Liver (tissue), 9 donors: ENCODE results near the gene RPS6KA3. TPM values are rescaled to one million over a fixed set of nuclear protein-coding genes. Genes with fewer than 3 reads are reported as not detected.

Experiments used
- DNase-seq: peaks from one replicate; pipeline ENCODE4 v3.0.0-alpha.2; 2017; ENCODE audit warnings: low spot score
- H3K27ac ChIP-seq, 2 donors: one replicate each; pipeline ENCODE4 v1.7.0; 2013; ENCODE audit warnings: inconsistent platforms in 2 of 2, low read length in 2 of 2, control low read depth in 1 of 2, low read depth in 1 of 2, mild to moderate bottlenecking in 1 of 2
- H3K27me3 ChIP-seq, 4 donors: one replicate each; pipeline versions ENCODE4 v1.6.1 to v1.7.0; 2013; ENCODE audit warnings: low read length in 3 of 4, inconsistent platforms in 1 of 4, mild to moderate bottlenecking in 1 of 4, moderate library complexity in 1 of 4; ENCODE audit not compliant: control insufficient read depth in 4 of 4, insufficient read depth in 4 of 4
- H3K36me3 ChIP-seq, 4 donors: one replicate each; pipeline versions ENCODE4 v1.6.1 to v1.7.0; 2013; ENCODE audit warnings: low read length in 3 of 4, mild to moderate bottlenecking in 3 of 4, low read depth in 1 of 4, moderate library complexity in 1 of 4; ENCODE audit not compliant: control insufficient read depth in 4 of 4, insufficient read depth in 3 of 4
- H3K4me1 ChIP-seq, 4 donors: one replicate each; pipeline versions ENCODE4 v1.6.1 to v1.7.0; 2013; ENCODE audit warnings: low read length in 3 of 4, mild to moderate bottlenecking in 3 of 4, moderate library complexity in 1 of 4; ENCODE audit not compliant: control insufficient read depth in 4 of 4, insufficient read depth in 4 of 4
- H3K4me3 ChIP-seq, 3 donors: one replicate each; pipeline versions ENCODE4 v1.6.1 to v1.7.0; 2013; ENCODE audit warnings: low read length in 3 of 3, control low read depth in 1 of 3, low read depth in 1 of 3, mild to moderate bottlenecking in 1 of 3
- H3K9ac ChIP-seq, 2 donors: one replicate each; pipeline ENCODE4 v1.7.0; 2013; ENCODE audit warnings: low read length in 2 of 2, mild to moderate bottlenecking in 2 of 2, moderate library complexity in 2 of 2, control low read depth in 1 of 2, low read depth in 1 of 2
- H3K9me3 ChIP-seq, 4 donors: one replicate each; pipeline versions ENCODE4 v1.6.1 to v1.7.0; 2013; ENCODE audit warnings: low read length in 3 of 4; ENCODE audit not compliant: control insufficient read depth in 4 of 4
- EGR1 ChIP-seq, 2 donors: IDR thresholded peaks; 2 replicates each; pipeline ENCODE4 v1.6.1; 2016 to 2018; ENCODE audit warnings: antibody characterized with exemption in 2 of 2, low read depth in 2 of 2
- FOXA1 ChIP-seq: IDR thresholded peaks from 2 replicates; pipeline ENCODE4 v1.6.1; 2016; ENCODE audit warnings: antibody characterized with exemption
- GABPA ChIP-seq, 2 donors: IDR thresholded peaks in 1 of 2; conservative IDR thresholded peaks in 1 of 2; 2 replicates each; pipeline ENCODE4 v1.6.1; 2016; ENCODE audit warnings: antibody characterized with exemption in 2 of 2, mild to moderate bottlenecking in 1 of 2, moderate library complexity in 1 of 2
- HNF4A ChIP-seq, 2 donors: conservative IDR thresholded peaks; 2 replicates each; pipeline ENCODE4 v1.6.1; 2016; ENCODE audit warnings: antibody characterized with exemption in 2 of 2, mild to moderate bottlenecking in 2 of 2
- HNF4G ChIP-seq: IDR thresholded peaks from 2 replicates; pipeline ENCODE4 v1.6.1; 2016; ENCODE audit warnings: antibody characterized with exemption
- JUND ChIP-seq, 2 donors: IDR thresholded peaks; 2 replicates each; pipeline ENCODE4 v1.6.1; 2016; ENCODE audit warnings: antibody characterized with exemption in 2 of 2
- NR2F2 ChIP-seq: IDR thresholded peaks from 2 replicates; pipeline ENCODE4 v1.6.1; 2016; ENCODE audit warnings: antibody characterized with exemption
- RAD21 ChIP-seq, 2 donors: IDR thresholded peaks; 2 replicates each; pipeline ENCODE4 v1.6.1; 2016; ENCODE audit warnings: antibody characterized with exemption in 2 of 2, mild to moderate bottlenecking in 2 of 2
- RXRA ChIP-seq, 2 donors: IDR thresholded peaks; 2 replicates each; pipeline ENCODE4 v1.6.1; 2017 to 2018; ENCODE audit warnings: antibody characterized with exemption in 2 of 2, mild to moderate bottlenecking in 1 of 2
- SP1 ChIP-seq: IDR thresholded peaks from 2 replicates; pipeline ENCODE4 v1.6.1; 2018; ENCODE audit warnings: antibody characterized with exemption, mild to moderate bottlenecking
- TAF1 ChIP-seq: conservative IDR thresholded peaks from 2 replicates; pipeline ENCODE4 v1.6.1; 2016; ENCODE audit warnings: antibody characterized with exemption, mild to moderate bottlenecking
- YY1 ChIP-seq: IDR thresholded peaks from 2 replicates; pipeline ENCODE4 v1.6.1; 2016; ENCODE audit warnings: antibody characterized with exemption, mild to moderate bottlenecking
- WGBS: extraction: QIAGEN DNeasy Blood & Tissue Kit; methylation state at CpG from one replicate; pipeline ENCODE4 v1.1.7; 2013; 5-methylcytosine and 5-hydroxymethylcytosine counted together
- polyA plus RNA-seq, 2 donors: library from polyadenylated mRNA; stranded (reverse) in 1 of 2; unstranded in 1 of 2; fragments of 200-250 nt in 1 of 2; fragments of >200 nt in 1 of 2; fragmentation: Nextera tagmentation in 1 of 2; extraction: Ambion mirVana in 1 of 2; gene quantifications; one replicate each; pipeline versions ENCODE4 v1.2.1 to v1.2.3, GENCODE V29; 2013 to 2015
- total RNA-seq, 2 donors: library from RNA; depleted of rRNA; stranded (reverse); fragments of >200 nt; gene quantifications; one replicate each; pipeline ENCODE4 v1.2.3, GENCODE V29; 2014
- TF ChIP-seq, protein P1 (sequence below): fragments of 150-350 bp; IDR thresholded peaks from 2 replicates; pipeline ENCODE4 v1.5.1; 2017; ENCODE audit warnings: improper control_type of control experiment, low read depth, low read length; ENCODE audit not compliant: missing input control
- TF ChIP-seq, protein P2 (sequence below): IDR thresholded peaks from 2 replicates; pipeline ENCODE4 v1.6.1; 2016; ENCODE audit warnings: antibody characterized with exemption
- TF ChIP-seq, protein P3 (sequence below): IDR thresholded peaks from 2 replicates; pipeline ENCODE4 v1.6.1; 2016; ENCODE audit warnings: antibody characterized with exemption
- TF ChIP-seq, protein P4 (sequence below): IDR thresholded peaks from 2 replicates; pipeline ENCODE4 v1.6.1; 2016; ENCODE audit warnings: antibody characterized with exemption, mild to moderate bottlenecking
- donor health status: healthy.
- donor health status: healthy.
- donor health status: healthy.
- donor health status: healthy.
- donor health status: healthy.

The RPS6KA3 gene
- total and polyA plus RNA-seq, 4 donors: 11.1 to 69.7 (median 38.8) TPM

DNA sequence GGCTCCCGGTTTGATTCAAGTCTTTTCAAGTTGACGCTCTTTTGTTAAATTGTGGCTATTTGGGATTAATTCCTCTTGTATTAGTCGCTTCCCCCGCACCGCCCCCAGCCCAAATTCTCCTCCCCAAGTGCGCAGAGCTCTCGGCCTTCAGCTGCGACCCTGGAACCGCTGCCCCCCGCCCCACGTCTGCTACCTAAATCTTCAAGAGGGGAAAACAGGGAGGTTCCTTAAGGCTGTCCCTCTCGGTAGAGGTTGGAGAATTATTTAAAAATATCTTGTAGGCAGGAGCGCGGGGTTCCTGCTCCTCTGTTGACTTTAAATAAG, 860 bp upstream of the RPS6KA3 start:
- H3K36me3 ChIP-seq: no peaks in the 10 kb centered on the region
- TF ChIP-seq, protein P1, sequence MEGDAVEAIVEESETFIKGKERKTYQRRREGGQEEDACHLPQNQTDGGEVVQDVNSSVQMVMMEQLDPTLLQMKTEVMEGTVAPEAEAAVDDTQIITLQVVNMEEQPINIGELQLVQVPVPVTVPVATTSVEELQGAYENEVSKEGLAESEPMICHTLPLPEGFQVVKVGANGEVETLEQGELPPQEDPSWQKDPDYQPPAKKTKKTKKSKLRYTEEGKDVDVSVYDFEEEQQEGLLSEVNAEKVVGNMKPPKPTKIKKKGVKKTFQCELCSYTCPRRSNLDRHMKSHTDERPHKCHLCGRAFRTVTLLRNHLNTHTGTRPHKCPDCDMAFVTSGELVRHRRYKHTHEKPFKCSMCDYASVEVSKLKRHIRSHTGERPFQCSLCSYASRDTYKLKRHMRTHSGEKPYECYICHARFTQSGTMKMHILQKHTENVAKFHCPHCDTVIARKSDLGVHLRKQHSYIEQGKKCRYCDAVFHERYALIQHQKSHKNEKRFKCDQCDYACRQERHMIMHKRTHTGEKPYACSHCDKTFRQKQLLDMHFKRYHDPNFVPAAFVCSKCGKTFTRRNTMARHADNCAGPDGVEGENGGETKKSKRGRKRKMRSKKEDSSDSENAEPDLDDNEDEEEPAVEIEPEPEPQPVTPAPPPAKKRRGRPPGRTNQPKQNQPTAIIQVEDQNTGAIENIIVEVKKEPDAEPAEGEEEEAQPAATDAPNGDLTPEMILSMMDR: no peak
- TF ChIP-seq SP1 (no peak), TAF1 (no peak), RXRA (IDR thresholded peaks at IDR 0.05) (no peak), YY1 (no peak), EGR1 (IDR thresholded peaks at IDR 0.05; ENCODE audit: low read depth in 2 of 2) (no peak), JUND (IDR thresholded peaks at IDR 0.05) (no peak)
- H3K4me1 ChIP-seq: no peaks in the 10 kb centered on the region
- H3K27me3 ChIP-seq: no peaks in the 10 kb centered on the region
- no peak for DNase-seq
- under 1% methylated on average over 14 of the region's 14 CpGs for WGBS
- H3K27ac ChIP-seq: peak overlapping the region; percentile 61 to 68
- H3K9ac ChIP-seq: peak overlapping the region in 1 of 2 donors; percentile 23
- peak overlapping the region; percentile 61 to 75 (median 71) for H3K4me3 ChIP-seq
- H3K9me3 ChIP-seq: no peaks in the 10 kb centered on the region

DNA sequence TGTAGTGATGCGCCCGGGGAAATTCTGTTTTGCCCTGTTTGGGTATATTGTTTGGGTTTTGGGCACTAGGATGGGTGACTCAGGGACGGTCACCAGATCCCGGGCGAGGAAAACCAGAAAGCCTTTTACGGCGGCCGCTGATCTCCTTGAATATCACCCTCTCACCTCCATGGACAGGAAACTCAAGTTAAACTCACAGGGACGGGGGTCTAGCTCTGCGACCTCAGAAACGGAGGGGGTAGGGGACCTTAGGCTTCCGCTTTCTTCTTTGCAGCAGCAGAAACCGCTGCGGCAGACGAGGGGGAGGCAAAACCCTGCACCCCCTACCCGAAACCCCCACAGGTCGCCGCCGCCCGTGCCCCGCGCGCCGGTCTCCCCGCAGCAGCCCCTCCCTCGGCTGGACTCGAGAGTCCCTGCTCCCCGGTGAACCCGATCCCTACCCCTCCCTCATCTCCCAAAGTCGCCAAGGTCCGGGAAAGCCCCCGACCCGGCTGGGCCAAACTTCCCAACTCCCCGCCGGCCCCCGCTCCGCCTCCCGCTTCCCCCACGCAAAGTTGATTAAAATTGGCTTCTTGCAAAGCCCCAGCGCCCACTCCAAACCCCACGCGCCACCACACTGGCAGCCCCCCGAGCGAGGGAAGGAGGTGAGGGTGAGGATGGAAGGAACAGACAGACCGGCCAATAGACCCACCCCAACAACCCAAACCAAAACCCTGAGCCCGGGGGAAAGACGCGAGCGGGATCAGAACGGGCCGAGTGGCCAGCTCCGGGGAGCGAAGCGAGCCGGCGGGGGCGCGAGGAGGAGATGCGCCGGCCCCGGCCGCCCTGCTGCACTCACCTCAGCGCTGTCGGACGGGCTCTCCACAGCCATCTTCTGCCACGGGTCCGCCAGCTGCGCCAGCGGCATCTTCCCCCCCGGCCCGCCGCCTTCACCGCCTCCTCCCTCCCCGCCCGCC, 705 bp downstream of the RPS6KA3 start:
- peak overlapping the region; percentile 52 to 87 for H3K9ac ChIP-seq
- H3K9me3 ChIP-seq: no peaks in the 10 kb centered on the region
- TF ChIP-seq, protein P2, sequence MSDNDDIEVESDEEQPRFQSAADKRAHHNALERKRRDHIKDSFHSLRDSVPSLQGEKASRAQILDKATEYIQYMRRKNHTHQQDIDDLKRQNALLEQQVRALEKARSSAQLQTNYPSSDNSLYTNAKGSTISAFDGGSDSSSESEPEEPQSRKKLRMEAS: no peak
- no peak for TF ChIP-seq TAF1
- TF ChIP-seq GABPA (IDR thresholded peaks at IDR 0.05 in 1 of 2, conservative IDR thresholded peaks at IDR 0.05 in 1 of 2): no peak
- TF ChIP-seq NR2F2: no peak
- no peak for TF ChIP-seq FOXA1
- no peak for TF ChIP-seq EGR1 (IDR thresholded peaks at IDR 0.05; ENCODE audit: low read depth in 2 of 2)
- no peak for TF ChIP-seq JUND (IDR thresholded peaks at IDR 0.05)
- no peak for TF ChIP-seq RXRA (IDR thresholded peaks at IDR 0.05)
- TF ChIP-seq HNF4A (conservative IDR thresholded peaks at IDR 0.05): no peak
- no peak for TF ChIP-seq SP1
- no peak for TF ChIP-seq HNF4G
- TF ChIP-seq, protein P1: no peak
- TF ChIP-seq, protein P3, sequence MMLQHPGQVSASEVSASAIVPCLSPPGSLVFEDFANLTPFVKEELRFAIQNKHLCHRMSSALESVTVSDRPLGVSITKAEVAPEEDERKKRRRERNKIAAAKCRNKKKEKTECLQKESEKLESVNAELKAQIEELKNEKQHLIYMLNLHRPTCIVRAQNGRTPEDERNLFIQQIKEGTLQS: no peak
- TF ChIP-seq RAD21 (IDR thresholded peaks at IDR 0.05): no peak
- no peak for TF ChIP-seq YY1
- TF ChIP-seq, protein P4, sequence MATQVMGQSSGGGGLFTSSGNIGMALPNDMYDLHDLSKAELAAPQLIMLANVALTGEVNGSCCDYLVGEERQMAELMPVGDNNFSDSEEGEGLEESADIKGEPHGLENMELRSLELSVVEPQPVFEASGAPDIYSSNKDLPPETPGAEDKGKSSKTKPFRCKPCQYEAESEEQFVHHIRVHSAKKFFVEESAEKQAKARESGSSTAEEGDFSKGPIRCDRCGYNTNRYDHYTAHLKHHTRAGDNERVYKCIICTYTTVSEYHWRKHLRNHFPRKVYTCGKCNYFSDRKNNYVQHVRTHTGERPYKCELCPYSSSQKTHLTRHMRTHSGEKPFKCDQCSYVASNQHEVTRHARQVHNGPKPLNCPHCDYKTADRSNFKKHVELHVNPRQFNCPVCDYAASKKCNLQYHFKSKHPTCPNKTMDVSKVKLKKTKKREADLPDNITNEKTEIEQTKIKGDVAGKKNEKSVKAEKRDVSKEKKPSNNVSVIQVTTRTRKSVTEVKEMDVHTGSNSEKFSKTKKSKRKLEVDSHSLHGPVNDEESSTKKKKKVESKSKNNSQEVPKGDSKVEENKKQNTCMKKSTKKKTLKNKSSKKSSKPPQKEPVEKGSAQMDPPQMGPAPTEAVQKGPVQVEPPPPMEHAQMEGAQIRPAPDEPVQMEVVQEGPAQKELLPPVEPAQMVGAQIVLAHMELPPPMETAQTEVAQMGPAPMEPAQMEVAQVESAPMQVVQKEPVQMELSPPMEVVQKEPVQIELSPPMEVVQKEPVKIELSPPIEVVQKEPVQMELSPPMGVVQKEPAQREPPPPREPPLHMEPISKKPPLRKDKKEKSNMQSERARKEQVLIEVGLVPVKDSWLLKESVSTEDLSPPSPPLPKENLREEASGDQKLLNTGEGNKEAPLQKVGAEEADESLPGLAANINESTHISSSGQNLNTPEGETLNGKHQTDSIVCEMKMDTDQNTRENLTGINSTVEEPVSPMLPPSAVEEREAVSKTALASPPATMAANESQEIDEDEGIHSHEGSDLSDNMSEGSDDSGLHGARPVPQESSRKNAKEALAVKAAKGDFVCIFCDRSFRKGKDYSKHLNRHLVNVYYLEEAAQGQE: no peak
- H3K4me1 ChIP-seq: peaks cover 0 to 2% (median 1%) of the 10 kb centered on the region in 4 donors
- H3K4me3 ChIP-seq: peak overlapping the region; percentile 70 to 75 (median 74)
- DNase-seq: peak; percentile 44
- H3K27me3 ChIP-seq: no peaks in the 10 kb centered on the region
- H3K36me3 ChIP-seq: no peaks in the 10 kb centered on the region
- peak overlapping the region; percentile 69 to 92 for H3K27ac ChIP-seq
- WGBS: under 1% methylated on average over 74 of the region's 75 CpGs
